NT2/D1 (cell line): ENCODE data around the gene ZNF771.

Experiments
- DNase-seq: peaks from one replicate; pipeline ENCODE4 v3.0.0-alpha.2; 2011; ENCODE audit warnings: low read depth, low spot score
- H3K27me3 ChIP-seq: 2 replicates; pipeline ENCODE4 v1.6.0; 2011; ENCODE audit warnings: mild to moderate bottlenecking; ENCODE audit not compliant: insufficient read length, insufficient read depth
- H3K36me3 ChIP-seq: 2 replicates; pipeline ENCODE4 v1.6.1; 2011; ENCODE audit warnings: mild to moderate bottlenecking, low read length, mixed read lengths; ENCODE audit not compliant: insufficient read depth, insufficient read length
- H3K4me1 ChIP-seq: 2 replicates; pipeline ENCODE4 v1.5.1; 2011; ENCODE audit not compliant: insufficient read depth, insufficient read length
- H3K4me3 ChIP-seq: 2 replicates; pipeline ENCODE4 v1.5.1; 2011; ENCODE audit warnings: low read depth; ENCODE audit not compliant: insufficient read length
- H3K9ac ChIP-seq: 2 replicates; pipeline ENCODE4 v1.6.0; 2011; ENCODE audit warnings: low read depth; ENCODE audit not compliant: insufficient read length
- H3K9me3 ChIP-seq: 2 replicates; pipeline ENCODE4 v1.5.1; 2011; ENCODE audit warnings: mild to moderate bottlenecking, low read length; ENCODE audit not compliant: insufficient read depth
- SUZ12 ChIP-seq: IDR thresholded peaks from 2 replicates; pipeline ENCODE4 v1.6.1; 2011; ENCODE audit not compliant: insufficient read length, insufficient read depth; ENCODE audit errors: extremely low read depth
- YY1 ChIP-seq: IDR thresholded peaks from 2 replicates; pipeline ENCODE4 v1.6.1; 2011; ENCODE audit not compliant: insufficient read length, insufficient read depth
- ZNF274 ChIP-seq: IDR thresholded peaks from 2 replicates; pipeline ENCODE4 v1.6.1; 2011; ENCODE audit warnings: mild to moderate bottlenecking, low read depth, low read length

The ZNF771 gene

DNA sequence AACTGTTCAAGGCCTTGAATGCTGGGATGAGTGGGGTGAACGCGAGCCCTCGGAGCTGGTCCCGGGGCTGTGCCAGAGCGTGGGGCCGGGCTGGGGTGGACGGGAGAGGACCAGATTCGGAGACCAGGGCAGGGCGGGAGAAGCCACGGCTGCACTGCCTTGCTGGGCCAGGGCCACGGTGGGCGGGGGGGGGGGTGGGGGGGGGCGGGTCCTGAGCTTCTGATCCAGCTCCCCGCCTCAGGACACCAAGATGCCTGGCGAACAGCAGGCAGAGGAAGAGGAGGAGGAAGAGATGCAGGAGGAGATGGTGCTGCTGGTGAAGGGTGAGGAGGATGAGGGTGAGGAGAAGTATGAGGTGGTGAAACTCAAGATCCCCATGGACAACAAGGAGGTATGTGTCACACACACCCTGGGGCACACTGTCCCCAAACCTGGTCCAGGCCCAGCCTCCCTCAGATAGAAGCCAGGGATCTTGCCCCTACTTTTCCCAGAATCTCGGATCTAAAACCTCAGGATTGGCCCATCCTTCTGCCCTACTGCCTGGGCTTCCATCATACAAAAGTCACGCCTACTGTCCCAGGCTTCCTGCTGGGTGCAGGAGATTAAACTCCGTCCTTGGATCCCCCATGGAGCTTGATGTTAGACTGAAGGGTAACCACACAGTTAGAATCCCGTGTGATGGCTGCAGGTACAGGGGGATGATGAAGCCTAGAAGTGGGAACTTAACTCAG, 563 bp downstream of the ZNF771 start:
- TF ChIP-seq ZNF274 (no peak), SUZ12 (no peak), YY1 (no peak)
- H3K4me1 ChIP-seq: peaks cover 9% of the 10 kb centered on the region

DNA sequence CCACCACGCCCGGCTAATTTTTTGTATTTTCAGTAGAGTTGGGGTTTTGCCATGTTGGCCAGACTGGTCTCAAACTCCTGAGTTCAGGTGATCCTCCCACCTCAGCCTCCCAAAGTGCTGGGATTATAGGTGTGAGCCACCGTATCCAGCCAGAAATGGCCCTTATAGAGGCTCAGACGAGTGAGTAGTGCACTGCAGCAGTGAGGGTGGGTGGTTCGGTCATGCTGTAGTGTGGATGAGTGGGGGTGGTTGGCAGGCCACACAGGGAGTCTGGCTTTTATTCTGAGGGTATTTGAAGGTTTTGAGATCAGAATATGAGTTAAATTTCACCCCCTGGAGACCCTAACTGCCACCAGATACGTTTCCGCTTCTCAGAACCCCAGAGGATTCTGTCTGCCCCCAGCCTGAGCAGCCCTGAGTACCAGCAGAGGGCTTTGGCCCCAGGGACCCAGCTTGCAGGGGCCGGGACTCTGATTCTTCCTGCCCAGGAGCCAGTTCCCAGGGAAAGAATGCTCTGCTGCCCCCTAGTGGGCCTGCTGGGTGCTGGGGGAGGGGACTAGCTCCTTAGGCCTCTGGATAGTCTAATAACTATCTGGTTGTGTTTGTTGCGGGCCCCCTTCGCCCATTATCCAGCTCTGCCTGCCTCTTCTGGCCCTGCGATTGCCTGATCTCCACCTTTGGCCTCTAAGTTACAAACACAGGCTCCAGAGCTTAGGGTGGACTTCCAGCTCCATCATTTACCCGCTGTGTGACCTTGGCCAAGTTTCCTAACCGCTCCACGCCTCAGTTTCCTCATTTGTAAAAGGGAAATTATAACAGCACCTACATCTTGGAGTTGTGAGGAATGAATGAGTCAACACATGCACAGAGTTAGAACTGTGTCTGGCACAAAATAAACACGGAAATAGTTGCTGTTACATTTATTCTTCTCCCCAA, 2.0 kb downstream of the ZNF771 start:
- H3K4me3 ChIP-seq: peak overlapping the region; percentile 2
- no peaks in the 10 kb centered on the region for H3K9me3 ChIP-seq
- H3K27me3 ChIP-seq: peaks cover 8% of the 10 kb centered on the region
- peaks cover 9% of the 10 kb centered on the region for H3K4me1 ChIP-seq
- peaks cover 56% of the 10 kb centered on the region for H3K36me3 ChIP-seq
- no peak for TF ChIP-seq YY1
- no peak for TF ChIP-seq SUZ12
- no peak for TF ChIP-seq ZNF274
- DNase-seq: peak; percentile 84
- H3K9ac ChIP-seq: peak overlapping the region; percentile 32

More for the DNA sequence above, 563 bp downstream of the ZNF771 start:
- H3K36me3 ChIP-seq: peaks cover 41% of the 10 kb centered on the region
- H3K27me3 ChIP-seq: peaks cover 8% of the 10 kb centered on the region
- peak overlapping the region; percentile 86 for H3K4me3 ChIP-seq
- H3K9me3 ChIP-seq: no peaks in the 10 kb centered on the region
- no peak for DNase-seq
- peak overlapping the region; percentile 95 for H3K9ac ChIP-seq

DNA sequence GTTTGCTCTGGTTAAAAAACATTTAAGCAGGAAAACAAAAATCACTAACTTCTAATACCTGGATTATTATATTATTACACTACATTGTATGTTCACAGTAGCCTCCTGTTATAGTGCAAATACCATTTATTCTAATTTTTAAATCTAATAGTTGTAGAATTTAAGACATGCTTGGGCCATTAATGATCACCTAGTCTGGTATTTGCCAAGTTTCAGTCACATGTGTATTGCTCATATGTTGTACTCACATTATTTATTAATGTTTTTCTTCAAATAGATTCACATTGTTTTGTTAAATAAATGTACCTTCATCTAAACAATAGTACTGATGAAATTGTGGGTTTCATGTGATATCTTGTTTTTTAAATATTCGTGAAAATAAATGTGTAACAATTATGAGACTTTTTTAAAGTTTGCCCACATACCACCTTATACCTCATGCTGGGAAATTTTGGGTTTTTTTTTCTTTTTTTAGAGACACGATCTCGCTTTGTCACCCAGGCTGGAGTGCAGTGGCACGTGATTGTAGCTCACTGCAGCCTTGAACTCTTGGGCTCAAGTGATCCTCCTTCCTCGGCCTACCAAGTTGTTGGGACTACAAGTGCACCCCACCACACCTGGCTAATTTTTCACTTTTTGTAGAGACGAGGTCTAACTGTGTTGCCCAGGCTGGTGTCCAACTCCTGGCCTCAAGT, 5.9 kb downstream of the ZNF771 start:
- Histone ChIP-seq H3K4me1 (peaks cover 8% of the 10 kb centered on the region), H3K27me3 (no peaks in the 10 kb centered on the region), H3K9ac (no peak overlapping the region), H3K9me3 (no peaks in the 10 kb centered on the region), H3K4me3 (no peak overlapping the region), H3K36me3 (peaks cover 54% of the 10 kb centered on the region)
- TF ChIP-seq YY1 (no peak), ZNF274 (no peak), SUZ12 (no peak)
- DNase-seq: no peak

DNA sequence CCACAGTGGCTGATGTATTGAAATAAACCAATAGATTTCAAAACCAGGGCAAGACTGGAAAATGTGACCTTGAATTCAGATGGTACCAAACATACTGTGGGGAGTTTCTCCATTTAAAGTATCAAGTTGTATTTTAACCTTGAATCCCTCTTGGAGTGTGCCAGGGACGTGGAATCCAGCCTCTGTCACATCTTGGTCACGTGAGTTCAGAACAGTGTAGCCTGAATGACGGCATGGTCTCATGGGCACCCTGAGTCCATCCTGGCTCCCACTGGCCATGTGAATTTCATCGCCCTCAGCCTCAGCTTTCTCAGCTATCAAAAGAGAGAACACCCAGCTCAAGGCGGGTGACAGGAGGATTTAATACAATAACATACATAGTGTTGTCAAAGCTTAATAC, 6.8 kb downstream of the ZNF771 start:
- Histone ChIP-seq H3K4me3 (no peak overlapping the region), H3K36me3 (peaks cover 47% of the 10 kb centered on the region), H3K4me1 (peaks cover 6% of the 10 kb centered on the region), H3K27me3 (no peaks in the 10 kb centered on the region), H3K9me3 (no peaks in the 10 kb centered on the region), H3K9ac (no peak overlapping the region)
- DNase-seq: no peak
- no peak for TF ChIP-seq YY1
- no peak for TF ChIP-seq SUZ12
- no peak for TF ChIP-seq ZNF274

DNA sequence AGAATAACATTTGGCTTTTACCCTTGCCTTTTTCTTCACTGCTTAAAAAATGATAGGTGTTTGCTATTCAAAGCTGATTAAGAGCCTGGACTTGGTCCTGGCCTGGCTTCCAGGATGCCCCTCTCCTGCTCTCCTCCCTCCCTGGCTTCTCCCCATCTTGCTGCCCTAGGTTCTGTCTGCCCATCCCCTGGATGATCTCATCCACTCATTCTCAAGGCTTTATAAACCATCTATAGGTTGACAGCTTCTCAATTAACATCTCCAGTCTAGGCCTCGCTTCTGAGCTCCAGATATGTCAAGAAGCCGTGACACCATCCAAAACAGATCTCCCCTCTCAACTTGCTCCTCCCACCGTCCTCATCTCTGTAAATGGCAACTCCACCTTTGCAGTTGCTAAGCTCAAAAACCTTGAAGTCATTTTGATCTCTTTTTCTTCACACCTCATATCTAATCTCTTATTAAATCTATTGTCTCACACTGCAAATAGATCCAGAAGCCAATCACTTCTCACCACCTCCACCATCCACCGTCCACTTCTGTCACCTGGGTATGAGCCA, 8.7 kb downstream of the ZNF771 start:
- Histone ChIP-seq H3K9ac (no peak overlapping the region), H3K4me1 (peaks cover 2% of the 10 kb centered on the region), H3K4me3 (no peak overlapping the region)

DNA sequence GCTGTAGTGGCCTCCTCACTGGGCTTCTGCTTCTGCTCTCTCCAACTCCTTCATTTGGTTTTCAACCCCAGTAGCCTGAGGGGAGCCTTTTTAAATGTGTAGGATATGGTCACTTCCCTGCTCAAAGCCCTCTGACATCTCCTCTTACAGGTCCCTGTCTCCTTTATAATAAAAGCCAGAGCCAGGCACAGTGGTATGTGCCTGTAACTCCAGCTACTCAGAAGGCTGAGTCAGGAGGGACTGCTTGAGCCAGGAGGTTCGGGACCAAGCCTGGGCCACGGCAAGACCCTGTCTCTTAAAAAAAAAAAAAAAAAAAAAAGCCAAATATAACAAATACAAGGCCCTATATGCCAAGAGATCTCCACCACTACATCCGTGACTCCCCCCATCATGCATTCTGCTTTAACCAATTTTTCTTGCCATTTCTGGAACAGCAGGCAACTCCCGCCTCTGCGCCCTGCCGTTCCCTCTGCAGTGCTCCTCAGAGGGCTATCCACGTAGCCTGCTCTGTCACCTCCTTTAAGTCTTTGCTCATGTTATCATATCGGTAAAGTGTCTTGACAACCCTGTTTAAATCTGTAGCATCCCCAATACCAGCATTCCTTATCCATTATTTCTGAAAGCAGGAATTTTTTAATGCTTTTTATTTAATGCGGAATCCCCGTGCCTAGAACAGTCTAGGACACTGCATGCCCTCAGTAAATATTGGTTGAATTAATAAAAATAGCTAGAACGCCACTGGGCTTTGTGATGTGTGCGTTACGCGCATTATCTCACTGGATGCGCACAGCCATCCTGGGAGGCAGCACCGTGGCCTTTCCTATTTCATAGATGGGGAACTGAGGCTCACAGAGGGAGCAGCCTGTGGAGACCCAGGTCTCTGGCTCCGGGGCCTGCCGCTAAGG, 9.5 kb downstream of the ZNF771 start:
- Histone ChIP-seq H3K4me3 (peak overlapping the region; percentile 60), H3K9ac (peak overlapping the region; percentile 92), H3K27me3 (no peaks in the 10 kb centered on the region), H3K4me1 (peaks cover 2% of the 10 kb centered on the region), H3K36me3 (peaks cover 49% of the 10 kb centered on the region), H3K9me3 (no peaks in the 10 kb centered on the region)
- DNase-seq: no peak
- TF ChIP-seq YY1: no peak
- TF ChIP-seq ZNF274: no peak
- TF ChIP-seq SUZ12: no peak

More for the DNA sequence above, 8.7 kb downstream of the ZNF771 start:
- no peak for DNase-seq
- TF ChIP-seq ZNF274 (no peak), SUZ12 (no peak), YY1 (no peak)
- Histone ChIP-seq H3K27me3 (no peaks in the 10 kb centered on the region), H3K9me3 (no peaks in the 10 kb centered on the region), H3K36me3 (peaks cover 51% of the 10 kb centered on the region)
